GM06990 (cell line): ENCODE measurements around the gene RABEP2.

Experiments
- DNase-seq: peaks from one replicate; pipeline ENCODE4 v3.0.0-alpha.2; 2011; ENCODE audit not compliant: insufficient read length; ENCODE audit errors: extremely low read depth
- H3K27me3 ChIP-seq: replicated peaks from 2 replicates; pipeline ENCODE4 v1.6.0; 2011; ENCODE audit warnings: low read length; ENCODE audit not compliant: control insufficient read depth, insufficient read depth
- H3K36me3 ChIP-seq: 2 replicates; pipeline ENCODE4 v1.5.1; 2011; ENCODE audit warnings: low read length; ENCODE audit not compliant: control insufficient read depth, insufficient read depth
- H3K4me3 ChIP-seq: replicated peaks from 2 replicates; pipeline ENCODE4 v1.5.1; 2011; ENCODE audit warnings: low read depth, mild to moderate bottlenecking, control low read depth, low read length
- TF ChIP-seq, protein P1 (sequence below): IDR thresholded peaks from 2 replicates; pipeline ENCODE4 v1.5.1; 2011; ENCODE audit warnings: low read length, control low read depth, mild to moderate bottlenecking, inconsistent platforms; ENCODE audit not compliant: insufficient read depth, poor library complexity, severe bottlenecking

The RABEP2 gene

DNA sequence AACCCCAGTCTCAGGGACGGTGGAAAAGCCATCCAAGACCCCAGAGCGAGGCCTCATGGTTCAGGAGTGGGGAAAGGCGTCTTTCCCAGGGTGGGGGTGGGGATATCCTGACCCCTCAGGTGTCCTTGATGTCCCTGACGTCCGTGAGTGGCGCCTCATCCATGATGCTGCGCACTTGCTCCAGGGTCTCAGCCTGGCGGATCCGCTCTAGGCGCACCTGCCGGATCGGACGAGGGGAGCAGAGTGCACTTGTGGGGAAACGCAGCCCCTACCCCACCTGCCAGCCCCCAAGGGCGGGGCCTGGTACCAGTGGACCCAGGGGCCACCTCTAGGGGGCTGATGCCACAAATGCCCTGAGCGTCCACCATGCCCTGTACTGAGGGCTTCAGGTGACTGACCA is 20.2 kb downstream of the RABEP2 start:
- Histone ChIP-seq H3K27me3 (no peaks in the 10 kb centered on the region), H3K4me3 (no peak overlapping the region), H3K36me3 (peaks cover 17% of the 10 kb centered on the region)
- TF ChIP-seq, protein P1, sequence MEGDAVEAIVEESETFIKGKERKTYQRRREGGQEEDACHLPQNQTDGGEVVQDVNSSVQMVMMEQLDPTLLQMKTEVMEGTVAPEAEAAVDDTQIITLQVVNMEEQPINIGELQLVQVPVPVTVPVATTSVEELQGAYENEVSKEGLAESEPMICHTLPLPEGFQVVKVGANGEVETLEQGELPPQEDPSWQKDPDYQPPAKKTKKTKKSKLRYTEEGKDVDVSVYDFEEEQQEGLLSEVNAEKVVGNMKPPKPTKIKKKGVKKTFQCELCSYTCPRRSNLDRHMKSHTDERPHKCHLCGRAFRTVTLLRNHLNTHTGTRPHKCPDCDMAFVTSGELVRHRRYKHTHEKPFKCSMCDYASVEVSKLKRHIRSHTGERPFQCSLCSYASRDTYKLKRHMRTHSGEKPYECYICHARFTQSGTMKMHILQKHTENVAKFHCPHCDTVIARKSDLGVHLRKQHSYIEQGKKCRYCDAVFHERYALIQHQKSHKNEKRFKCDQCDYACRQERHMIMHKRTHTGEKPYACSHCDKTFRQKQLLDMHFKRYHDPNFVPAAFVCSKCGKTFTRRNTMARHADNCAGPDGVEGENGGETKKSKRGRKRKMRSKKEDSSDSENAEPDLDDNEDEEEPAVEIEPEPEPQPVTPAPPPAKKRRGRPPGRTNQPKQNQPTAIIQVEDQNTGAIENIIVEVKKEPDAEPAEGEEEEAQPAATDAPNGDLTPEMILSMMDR, result no peak
- no peak for DNase-seq

DNA sequence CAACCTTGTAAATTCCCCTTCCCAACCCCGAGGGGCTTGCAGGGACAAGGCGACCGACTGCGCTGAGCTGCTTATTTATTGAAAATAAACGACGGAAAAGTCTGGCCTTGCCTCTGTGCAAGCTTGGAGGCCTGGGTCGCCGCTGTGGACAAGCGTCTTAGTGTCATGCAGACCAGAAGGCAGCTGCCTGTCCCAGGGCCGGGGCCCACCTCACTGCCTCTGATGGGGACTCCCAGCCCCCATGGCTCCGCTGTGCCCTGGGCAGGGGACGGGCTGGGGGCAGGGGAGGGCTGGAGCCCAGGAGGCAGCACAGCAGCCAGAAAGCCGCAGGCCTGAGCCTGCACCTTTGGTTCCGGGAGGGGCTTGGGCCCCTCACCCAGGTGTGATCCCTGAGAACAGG is 20.7 kb downstream of the RABEP2 start:
- Histone ChIP-seq H3K4me3 (no peak overlapping the region), H3K27me3 (no peaks in the 10 kb centered on the region), H3K36me3 (peaks cover 16% of the 10 kb centered on the region)
- TF ChIP-seq, protein P1, result no peak
- DNase-seq, result no peak

- Histone ChIP-seq H3K27me3 (no peaks in the 10 kb centered on the region), H3K36me3 (peaks cover 15% of the 10 kb centered on the region), H3K4me3 (no peak overlapping the region)
- TF ChIP-seq, protein P1, result no peak
- no peak for DNase-seq
Measured at GRCh38 chr16:28903344-28904042, 21.5 kb downstream of the RABEP2 start.

- Histone ChIP-seq H3K4me3 (no peak overlapping the region), H3K27me3 (no peaks in the 10 kb centered on the region), H3K36me3 (peaks cover 11% of the 10 kb centered on the region)
- DNase-seq, result no peak
- TF ChIP-seq, protein P1, result no peak
Measured at GRCh38 chr16:28902909-28903308, 22.1 kb downstream of the RABEP2 start.

DNA sequence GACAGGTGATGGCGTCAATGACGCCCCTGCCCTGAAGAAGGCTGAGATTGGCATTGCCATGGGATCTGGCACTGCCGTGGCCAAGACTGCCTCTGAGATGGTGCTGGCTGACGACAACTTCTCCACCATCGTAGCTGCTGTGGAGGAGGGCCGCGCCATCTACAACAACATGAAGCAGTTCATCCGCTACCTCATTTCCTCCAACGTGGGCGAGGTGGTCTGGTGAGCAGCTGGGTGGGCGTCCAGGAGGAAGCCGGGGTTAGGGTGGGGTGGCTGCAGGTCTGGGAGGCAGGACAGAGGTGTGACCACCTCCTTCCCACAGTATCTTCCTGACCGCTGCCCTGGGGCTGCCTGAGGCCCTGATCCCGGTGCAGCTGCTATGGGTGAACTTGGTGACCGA is 23.2 kb downstream of the RABEP2 start:
- no peak overlapping the region for H3K4me3 ChIP-seq
- no peaks in the 10 kb centered on the region for H3K27me3 ChIP-seq
- TF ChIP-seq, protein P1, result no peak
- H3K36me3 ChIP-seq, result peaks cover 13% of the 10 kb centered on the region
- DNase-seq, result no peak

GRCh38 chr16:28900601-28901000 is 24.4 kb downstream of the RABEP2 start:
- DNase-seq, result no peak
- TF ChIP-seq, protein P1, result no peak
- Histone ChIP-seq H3K27me3 (no peaks in the 10 kb centered on the region), H3K4me3 (no peak overlapping the region), H3K36me3 (peaks cover 10% of the 10 kb centered on the region)
